ENCODE results near the gene MAN2B2.

DNA sequence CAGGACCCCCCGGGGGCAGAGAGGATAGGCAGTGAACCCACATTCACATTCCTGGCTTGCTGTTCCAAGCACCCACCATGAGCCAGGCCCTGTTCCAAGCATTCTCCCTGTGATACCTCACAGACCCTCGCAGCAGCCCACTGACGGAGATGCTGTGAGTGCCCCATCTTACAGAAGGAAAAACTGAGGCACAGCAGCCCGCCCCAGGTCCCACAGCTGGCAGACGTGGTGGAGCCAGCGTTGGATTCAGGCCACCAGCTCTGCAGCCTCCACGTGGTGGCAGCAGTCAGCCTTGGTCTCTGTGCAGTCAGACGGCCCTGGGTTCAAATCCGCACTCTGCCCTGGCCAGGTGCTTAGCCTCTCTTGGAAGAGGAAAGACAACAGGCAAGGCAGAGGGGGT, 16.8 kb downstream of the MAN2B2 start:
- TF ChIP-seq CTCF (IDR thresholded peaks at IDR 0.05): no peak
- no peak for TF ChIP-seq POLR2A (IDR thresholded peaks at IDR 0.05)
